HG03060 (cell line): Measurements from ENCODE around the gene OGFR.

Experiments
- ATAC-seq: cut with Tn5 transposase; IDR thresholded peaks from one replicate; pipeline ENCODE4 v1.9.1; 2021; ENCODE audit warnings: low read depth, moderate number of reproducible peaks; ENCODE audit not compliant: unreplicated experiment

The OGFR gene

DNA sequence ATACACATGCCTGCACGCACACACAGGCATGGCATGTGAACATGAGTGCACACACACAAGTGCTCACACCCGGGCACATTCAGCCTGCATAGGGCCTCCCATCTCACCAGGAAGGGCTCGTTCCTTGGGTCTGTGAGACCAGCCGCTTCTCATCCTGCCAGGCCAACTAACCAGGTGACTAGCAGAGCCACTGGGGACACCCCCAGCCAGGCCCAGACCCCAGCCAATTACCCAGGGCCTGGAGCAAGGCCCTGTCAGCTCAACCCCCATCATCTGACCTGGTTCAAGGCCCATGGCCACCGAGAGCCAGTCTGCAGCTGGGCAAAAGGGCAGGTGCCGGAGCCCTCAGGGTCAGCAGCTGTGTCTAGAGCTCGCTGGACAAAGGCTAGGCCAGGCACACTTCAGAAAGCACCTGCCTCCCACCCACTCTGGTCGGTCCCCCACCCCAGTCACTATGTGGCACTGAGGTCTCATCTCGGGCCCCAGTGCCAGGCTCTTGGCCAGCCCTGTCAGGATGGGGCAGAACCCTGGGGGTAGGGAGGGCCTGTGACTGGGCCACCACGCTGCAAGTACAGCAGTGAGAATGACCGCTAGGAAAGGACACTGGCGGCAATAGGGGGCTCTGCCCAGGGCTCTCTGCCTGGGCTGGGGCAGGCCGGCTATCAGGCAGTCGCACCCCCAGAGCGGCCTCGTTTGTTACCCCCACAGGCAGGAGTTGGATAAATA is 35.1 kb upstream of the OGFR start:
- no peak for ATAC-seq

DNA sequence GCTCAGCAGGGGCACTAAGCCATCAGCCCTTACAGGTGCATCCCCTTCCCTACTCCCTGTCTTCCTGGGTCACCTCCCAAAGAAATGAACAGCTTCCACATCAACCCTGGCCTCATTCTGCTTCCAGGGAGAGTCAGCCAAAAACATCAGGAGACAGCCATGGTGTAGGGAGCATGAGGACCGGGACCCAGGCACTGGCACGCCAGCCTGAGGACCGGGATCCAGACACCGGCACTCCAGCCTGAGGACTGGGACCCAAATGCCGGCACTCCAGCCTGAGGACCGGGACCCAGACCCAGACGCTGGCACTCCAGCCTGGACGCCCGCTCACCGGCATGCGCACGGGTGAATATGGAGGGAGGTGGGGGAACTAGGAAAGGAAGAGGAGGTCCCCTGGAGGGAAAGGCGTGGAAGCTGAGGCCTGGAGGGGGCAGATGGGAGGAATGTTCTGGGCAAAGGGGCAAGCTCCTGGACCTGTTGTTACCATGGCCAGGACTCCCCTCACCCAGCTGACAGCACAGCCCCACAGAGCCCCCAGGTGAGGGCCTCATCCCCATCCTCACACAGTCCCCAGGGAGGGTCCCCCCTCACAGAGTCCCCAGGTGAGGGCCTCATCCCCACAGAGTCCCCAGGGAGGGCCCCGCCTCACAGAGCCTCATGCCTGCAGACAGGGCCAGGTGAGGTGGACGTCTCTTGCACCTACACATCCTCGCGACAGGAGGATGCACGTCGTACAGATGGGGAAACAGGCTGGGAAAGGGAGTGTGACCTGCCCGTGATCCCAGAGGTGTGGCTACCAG is 34.3 kb upstream of the OGFR start:
- ATAC-seq: no peak

DNA sequence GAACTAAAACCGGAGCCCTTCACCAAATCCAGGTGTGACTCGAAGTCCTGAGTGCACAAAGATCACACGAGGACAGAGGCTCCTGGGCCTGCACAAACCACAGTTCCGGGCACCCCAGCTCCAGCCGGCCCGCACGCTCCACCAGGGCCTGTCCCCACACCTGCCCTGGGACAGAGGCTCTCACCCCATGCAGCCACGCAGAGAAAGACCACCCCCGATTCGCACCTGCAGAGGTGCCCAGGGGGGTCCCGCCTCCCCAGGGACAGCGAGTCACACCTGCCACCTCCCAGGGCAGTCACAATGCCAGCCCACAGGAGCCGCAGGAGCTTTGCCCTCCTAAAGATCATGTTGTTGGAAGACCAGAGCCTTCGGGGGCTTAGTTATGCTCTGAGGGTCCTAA is 33.7 kb upstream of the OGFR start:
- ATAC-seq: no peak

DNA sequence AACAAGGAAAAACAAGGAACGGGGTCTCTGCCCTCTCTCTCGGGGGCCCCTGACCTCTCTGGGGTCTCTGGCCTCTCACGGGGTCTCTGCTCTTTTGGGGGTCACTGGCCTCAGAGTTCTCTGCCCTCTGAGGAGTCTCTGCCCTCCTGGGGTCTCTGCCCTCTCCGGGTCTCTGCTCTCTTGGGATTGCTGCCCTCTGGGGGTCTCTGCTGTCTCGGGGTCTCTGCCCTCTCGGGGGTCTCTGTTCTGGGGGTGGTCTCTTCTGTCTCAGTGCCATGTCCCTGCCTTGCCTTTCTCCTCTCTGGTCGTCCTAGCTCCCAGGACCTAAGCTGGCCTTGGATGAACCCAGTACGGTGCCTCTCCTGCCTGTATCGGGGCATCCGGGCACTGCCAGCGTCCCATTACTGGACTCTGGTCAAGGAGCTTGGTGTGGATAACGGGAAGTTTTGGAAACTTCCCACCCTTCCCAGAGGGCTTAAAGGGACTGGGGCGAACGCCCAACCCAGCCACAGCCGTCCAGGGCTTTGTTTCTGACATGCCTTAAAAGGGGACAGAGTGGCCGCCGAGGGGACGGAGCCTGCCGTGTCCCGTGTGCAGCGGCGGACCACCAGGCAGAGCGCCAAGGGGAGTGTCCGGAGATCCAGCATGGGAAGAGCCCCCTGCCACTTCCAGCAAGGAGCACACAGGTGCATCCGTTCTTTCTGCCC is 33.1 kb upstream of the OGFR start:
- ATAC-seq: no peak

DNA sequence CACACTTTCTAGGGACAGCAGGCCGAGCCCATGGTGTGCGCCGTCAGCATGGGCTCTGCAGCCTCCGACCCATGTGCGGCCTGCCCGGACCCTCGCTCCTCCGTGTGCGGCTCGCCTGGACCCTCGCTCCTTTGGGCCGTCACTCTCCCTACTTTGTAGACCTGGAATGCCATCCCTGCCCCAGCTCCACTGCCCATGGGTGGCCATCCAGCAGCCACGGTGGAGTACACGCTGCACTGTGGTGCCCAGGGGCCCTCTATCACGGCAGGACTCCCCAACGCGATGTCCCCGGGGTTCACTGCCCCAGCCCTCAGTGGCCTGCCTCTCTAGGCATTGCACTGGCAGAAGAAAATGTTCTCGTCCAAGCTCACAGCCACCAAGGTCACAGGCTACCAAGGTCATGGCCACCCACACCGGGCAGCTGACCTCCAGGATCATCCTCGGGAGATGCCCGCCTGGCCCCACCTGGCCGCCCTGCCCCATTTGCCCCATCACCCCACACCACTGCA is 32.5 kb upstream of the OGFR start:
- ATAC-seq: no peak

DNA sequence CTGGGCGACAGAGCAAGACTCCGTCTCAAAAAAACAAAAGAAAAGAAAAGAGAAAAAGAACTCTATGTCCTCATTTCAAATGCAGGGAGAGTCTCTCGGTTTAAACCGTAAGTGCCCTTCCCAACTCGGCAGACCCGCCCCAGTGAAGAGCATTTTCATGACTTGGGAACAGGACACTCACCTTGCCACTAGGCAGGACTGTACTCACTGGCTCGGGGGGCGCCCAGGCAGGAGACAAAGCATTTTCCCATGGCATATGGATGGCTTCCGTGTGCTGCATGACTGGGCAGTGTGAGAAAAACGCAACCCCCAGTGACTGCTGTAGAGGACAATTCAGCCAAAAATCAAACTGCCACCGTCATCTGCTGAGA is 32.0 kb upstream of the OGFR start:
- ATAC-seq: no peak

DNA sequence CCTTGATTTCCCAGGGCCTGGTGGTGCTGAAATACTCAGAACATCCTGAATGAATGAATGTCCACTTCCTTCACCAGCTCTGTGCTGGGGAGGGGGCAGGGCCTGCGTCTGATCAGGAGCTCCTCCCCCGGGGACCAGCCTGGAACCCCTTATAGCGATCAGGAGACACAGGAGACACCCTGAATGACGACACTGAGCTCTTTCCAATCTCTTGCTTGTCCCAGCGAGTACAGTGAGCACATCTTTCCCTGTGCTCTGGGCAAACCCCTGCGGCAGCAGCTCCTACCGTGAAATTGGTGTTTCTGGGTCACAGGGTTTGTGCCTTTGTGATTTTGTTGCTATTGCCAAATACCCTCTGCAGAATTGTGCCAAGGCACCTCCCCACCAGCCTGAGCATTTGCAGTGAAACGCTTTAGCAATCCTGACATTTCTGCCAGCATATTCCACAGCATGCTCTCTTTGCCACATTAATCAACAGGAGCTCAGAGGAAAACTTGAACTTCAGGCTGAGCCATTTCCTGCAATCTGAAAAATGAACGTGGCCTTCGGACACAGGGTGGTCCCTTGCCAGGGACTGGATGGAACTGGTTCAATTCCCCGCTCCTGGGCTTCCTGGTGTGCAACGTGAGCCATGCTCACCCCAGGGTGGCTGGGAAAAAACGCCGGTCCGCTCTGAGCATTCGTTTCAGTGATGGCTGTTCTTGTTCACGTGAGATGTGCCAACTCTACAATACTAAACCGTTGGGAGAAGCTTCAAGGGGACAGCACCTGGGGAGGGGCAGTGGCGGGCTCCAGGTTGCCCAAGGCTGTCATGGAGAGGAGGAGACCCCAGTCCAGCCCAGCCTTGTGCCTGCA is 31.4 kb upstream of the OGFR start:
- ATAC-seq: no peak

DNA sequence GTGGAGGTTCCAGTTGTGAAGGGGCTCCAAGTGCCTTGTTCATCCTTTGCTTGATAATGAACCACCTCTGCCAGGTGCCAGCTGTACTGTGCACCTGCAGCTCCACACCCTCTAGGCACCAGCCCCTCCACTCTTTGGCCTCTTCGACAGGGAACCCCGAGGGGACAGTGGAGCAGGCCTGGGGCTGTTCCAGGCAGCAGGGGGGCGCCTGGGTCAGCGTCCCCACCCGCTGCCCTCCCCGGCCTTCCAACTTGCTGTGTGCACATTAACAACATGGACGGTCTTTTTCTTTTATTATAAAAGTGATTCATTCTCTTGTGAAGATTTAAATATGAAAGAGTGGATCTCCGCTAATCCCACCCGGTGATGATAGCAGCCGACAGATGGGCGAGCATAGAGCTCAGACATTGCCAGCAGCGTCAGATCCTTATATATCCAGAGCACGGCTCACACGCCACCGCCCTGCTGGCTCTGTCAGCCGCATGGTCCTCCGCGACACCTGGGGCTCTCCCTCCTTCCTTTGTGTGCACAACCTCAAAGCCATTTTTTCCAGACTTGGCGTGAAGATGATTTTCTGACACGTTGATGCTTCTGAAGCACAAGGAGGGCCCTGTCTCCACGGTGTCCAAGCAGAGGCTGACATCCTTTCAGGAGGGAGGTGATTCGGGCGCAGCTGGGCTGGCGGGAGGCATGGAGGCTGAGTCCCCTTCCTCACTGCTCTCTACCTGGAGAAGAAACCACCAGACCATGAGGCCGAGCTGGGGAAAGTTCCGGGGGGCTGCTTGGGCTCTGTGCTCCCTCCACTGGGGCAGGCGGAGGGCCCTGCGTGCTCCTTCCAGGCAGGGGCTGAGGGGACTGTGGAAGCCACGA is 30.6 kb upstream of the OGFR start:
- ATAC-seq: no peak

DNA sequence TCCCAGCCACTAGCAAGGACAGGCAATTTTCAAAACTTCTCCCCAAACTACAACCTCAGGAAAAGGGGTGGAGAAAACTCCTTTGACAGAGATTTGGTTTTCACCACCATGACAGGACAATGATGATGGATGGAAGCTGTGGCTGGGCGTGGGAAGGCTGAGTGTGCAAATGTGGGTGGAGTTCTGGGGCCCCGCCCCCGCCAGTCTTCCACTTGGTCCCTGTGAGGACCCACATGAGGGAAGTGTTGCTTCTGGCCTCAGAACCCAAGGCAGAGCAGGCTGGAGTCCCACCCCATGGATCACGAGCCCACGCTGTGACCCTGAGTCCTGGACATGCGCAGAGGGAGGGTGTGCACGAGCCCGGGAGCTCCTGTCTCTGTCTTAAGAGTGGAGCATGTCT is 29.9 kb upstream of the OGFR start:
- ATAC-seq: no peak

DNA sequence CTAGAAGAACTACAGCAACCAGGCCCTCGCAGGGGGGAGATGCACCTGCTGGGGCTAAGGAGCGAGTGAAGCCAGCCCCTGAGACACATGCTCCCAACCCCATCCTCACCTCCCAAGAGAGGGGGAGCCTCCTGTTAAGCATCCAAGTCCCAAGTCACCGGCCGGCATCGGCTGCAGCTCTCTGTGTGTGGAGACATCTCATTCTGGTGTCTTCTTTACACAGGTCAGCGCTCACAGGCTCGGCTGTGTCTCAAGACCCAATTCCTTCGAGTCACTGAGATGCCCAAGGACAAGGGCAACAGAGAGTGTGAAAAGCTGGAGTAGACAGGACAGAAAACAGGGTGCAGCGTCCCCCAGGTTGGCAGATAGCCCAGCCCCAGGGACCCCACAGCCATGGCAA is 29.4 kb upstream of the OGFR start:
- no peak for ATAC-seq

DNA sequence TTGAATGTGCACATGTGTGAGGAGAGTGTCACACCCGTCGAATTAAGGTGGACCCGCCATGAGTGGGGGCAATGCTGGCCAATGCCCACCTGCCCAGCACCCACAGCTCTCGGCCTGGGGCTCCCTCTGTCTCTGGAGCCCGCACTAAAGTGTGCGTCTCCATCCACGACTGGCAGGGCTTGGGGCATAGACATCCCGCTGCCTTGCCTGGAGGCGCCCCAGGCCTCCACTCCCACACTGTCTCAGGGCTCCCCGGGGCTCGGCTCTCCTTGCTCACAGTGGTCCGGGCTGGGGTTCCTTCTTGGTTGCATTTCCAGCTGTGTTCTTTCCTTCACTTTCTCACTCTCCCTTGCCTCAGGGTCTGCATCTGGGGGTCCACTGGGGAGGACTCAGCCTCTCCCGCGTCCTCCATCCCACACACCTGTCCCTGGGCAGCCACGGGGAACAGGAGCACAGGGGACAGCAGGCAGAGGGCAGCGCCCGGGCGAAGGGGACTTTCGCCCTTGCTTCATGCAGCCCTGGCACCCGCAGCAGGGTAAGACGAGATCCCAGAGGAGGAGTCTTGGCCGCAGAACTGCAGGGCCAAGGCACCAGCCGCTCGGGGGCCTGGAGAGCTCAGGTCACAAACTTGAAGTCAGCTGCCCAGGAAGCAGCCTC is 28.5 kb upstream of the OGFR start:
- ATAC-seq: no peak

DNA sequence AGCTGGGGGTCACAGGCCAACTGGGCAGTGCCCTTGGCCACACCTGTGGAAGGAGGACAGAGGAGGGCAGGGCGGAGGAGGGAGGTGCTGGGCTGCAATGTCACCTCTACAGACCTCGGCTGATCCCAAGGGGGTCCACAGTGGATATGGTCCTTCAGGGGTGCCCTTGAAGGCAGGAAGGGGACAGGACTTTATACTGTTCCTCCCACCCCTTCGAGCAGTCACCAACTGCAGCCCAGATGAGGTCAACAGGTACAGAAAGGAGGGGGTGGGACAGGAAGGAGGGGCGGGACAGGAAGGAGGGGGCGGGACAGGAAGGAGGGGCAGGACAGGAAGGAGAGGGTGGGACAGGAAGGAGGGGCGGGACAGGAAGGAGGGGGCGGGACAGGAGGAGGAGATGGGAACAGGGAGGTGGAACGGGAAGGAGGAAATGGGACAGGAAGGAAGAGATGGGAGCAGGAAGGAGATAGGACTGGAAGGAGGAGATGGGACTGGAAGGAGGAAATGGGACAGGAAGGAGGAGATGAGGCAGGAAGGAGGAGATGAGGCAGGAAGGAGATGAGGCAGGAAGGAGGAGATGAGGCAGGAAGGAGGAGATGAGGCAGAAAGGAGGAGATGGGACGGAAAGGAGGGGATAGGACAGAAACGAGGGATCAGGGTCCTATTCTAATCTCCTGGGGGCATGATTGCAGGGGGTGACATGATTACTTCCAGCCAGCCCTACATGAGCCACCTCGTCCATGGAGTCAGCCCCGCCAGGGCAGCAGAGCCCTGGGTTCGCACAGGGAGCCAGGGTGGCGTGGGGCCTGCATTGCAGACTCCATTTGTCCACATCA is 27.7 kb upstream of the OGFR start:
- ATAC-seq: no peak

DNA sequence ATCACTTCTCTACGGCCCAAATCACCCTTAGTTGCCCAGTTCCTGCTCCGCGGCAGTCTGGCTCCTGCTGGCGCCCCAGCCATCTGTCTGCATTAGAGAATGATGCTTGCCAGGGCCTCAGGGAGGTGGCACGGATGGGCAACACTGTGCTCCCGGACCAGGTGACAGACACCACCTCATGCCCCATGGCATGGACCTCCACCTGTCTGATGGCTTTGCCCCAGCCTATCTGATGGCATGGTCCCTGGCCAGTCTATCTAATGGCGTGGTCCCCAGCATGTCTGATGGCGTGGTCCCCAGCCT is 27.2 kb upstream of the OGFR start:
- no peak for ATAC-seq

DNA sequence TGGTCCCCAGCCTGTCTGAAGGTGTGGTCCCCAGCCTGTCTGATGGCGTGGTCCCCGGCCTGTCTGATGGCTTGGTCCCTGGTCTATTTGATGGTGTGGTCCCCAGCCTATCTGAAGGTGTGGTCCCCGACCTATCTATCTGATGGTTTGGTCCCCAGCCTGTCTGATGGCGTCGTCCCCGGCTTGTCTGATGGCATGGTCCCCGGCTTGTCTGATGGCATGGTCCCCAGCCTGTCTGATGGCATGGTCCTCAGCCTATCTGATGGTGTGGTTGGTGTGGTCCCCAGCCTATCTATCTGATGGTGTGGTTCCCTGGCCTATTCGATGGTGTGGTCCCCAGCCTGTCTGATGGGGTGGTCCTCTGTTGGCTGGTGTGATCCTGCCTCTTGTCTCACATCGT is 26.6 kb upstream of the OGFR start:
- ATAC-seq: no peak

DNA sequence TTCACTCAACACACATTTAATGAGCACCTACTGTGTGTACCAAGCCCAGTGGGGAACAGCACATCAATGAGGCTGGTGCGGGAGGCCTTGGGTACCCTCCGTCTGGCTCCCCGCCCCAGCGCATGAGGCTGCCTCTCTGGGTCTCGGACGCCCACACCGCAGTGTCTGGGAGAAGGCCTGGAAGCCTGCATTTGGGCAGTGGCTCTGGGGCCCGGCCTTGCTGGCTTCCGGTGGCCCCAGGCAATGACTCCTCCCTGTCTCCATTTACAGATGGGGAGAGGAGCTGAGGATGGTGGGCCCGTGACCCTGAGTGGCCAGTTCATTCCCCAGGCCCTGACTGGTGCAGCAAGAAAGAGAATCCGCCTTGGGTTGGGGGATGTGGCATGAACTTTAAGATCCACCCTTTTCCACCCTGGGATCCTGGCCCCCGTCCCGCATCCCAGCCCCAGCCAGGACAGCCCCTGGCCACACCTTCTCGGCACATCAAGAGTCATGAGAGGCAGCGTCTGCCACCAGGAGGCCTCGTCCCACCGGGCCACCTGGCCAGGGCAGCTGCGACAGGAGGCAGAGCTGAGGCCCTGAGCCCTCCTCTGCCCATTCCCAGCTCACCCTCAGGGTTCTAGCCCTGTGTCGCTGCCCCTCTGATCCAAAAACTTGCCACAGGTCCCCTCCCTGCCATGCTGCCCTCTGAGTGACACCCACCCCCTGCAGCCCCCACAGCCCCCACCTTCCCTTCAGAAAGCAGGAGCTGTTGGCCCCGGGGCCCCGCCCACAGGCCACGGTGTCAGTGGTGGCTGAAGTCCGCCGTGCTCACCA is 25.8 kb upstream of the OGFR start:
- no peak for ATAC-seq

DNA sequence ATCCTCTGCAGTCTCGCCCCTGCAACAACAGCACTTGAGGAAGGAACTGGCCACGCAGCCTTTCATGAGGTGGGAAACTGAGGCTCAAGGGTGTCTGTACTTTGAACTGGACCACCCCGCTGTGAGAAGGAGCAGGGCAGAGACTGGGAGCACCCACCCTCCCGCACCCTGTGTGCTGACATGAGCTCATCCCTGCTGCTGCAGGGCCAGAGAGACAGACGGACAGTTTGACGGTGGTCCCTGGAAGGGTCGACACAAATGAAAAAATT is 25.3 kb upstream of the OGFR start:
- ATAC-seq: no peak

DNA sequence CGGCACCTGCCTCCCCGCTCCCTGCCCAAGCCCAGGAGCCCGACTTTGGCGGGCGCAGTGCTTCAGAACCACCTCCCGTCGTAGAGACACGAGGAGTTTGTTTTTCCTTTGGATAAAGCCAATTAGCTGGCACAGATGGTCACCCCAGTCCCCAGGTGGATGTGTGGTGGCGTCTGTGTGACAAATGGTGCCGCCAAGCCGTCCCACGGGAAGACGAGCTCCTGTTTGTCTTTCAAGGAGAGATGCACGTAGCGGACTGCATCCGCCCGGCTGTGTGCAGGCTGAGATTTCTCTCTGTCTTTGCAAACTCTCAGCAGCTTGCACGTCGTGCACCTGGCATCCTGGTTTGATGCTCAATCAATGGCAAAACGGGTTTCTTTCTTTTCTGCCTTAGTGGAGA is 24.4 kb upstream of the OGFR start:
- no peak for ATAC-seq

DNA sequence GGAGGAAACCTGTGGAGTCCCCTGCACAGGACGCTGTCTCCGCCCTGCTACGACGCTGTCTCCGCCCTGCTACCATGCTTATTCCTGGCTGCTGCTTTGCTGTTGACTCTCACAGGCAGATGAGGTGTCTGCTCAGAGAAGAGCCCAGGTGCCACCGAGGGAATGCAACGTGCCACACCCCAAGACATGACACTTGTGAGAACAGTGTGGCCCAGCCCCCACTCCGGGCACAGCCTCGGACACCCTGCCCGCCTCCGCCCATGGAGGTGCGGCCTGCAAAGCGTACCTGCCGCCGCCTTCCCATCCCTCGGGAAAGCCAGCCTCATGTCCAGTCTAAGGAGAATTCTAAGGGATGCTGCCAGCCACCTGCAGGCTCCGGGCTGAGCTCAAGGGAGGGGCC is 23.9 kb upstream of the OGFR start:
- no peak for ATAC-seq
